ENCODE data around the gene TTBK2. TPM values are rescaled to one million over a fixed set of nuclear protein-coding genes. Genes with fewer than 3 reads are reported as not detected.

TTBK2 gene
- total RNA-seq, 2 donors from 2014 or later: 6.5 to 22.1 TPM

DNA sequence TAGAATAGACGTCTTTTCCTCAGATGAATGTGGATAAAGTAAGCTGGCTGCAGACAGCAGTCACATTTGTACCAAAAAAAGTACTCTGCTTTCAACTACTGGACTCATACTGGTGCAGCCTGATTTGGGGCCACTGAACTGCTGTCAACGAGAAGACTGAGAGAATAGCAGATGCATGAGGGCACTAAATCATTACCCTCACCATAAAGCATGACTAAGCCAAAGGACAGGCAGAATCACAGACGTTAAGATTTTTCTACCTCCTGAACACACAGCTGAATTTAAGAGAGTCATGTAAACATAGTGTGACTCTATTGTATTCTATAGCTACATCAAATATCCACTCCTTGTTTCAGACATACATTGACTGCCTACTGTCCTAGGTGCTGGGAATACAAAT, 115.8 kb downstream of the TTBK2 start:
- Histone ChIP-seq H3K4me1 (no peaks in the 10 kb centered on the region), H3K36me3 (replicated peaks in 1 of 2; ENCODE audit: insufficient read depth in 1 of 2, low read depth in 2 of 2) (no peaks in the 10 kb centered on the region), H3K9me3 (no peaks in the 10 kb centered on the region), H3K27ac (no peak overlapping the region), H3K4me3 (no peak overlapping the region), H3K27me3 (no peaks in the 10 kb centered on the region)
- 75% methylated on average over 3 of the region's 3 CpGs for WGBS, 2 donors
- intact Hi-C loops (cut with DNase I): no loop called here
- DNase-seq (no peak), ATAC-seq (no peak)
- TF ChIP-seq, protein P1, sequence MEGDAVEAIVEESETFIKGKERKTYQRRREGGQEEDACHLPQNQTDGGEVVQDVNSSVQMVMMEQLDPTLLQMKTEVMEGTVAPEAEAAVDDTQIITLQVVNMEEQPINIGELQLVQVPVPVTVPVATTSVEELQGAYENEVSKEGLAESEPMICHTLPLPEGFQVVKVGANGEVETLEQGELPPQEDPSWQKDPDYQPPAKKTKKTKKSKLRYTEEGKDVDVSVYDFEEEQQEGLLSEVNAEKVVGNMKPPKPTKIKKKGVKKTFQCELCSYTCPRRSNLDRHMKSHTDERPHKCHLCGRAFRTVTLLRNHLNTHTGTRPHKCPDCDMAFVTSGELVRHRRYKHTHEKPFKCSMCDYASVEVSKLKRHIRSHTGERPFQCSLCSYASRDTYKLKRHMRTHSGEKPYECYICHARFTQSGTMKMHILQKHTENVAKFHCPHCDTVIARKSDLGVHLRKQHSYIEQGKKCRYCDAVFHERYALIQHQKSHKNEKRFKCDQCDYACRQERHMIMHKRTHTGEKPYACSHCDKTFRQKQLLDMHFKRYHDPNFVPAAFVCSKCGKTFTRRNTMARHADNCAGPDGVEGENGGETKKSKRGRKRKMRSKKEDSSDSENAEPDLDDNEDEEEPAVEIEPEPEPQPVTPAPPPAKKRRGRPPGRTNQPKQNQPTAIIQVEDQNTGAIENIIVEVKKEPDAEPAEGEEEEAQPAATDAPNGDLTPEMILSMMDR (IDR thresholded peaks at IDR 0.05): no peak
- no peak for TF ChIP-seq POLR2A (IDR thresholded peaks at IDR 0.05)

DNA sequence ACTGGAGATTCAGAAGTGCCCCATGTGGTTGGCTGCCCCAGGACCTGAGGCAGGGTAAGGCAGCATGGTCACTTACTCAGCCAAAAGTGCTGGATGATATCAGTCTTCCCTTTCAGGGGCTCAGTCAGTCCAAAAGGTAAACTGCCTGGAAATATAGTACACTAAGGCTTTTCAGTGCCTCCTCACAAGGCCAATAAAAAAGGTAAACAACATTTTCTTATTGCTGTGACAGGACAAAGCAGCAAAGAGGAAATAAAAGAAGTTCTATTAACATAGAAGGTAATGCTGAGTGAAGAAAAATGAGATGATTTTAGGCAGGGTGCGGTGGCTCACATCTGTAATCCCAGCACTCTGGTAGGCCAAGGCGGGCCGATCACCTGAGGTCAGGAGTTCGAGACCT, 117.1 kb downstream of the TTBK2 start:
- TF ChIP-seq, protein P1 (IDR thresholded peaks at IDR 0.05): no peak
- no peak for TF ChIP-seq POLR2A (IDR thresholded peaks at IDR 0.05)
- H3K4me3 ChIP-seq: no peak overlapping the region
- intact Hi-C loops (cut with DNase I): no loop called here
- H3K4me1 ChIP-seq: no peaks in the 10 kb centered on the region
- no peak for ATAC-seq
- 95 to 96% methylated on average over 4 of the region's 4 CpGs for WGBS, 2 donors
- no peaks in the 10 kb centered on the region for H3K27me3 ChIP-seq
- H3K27ac ChIP-seq: no peak overlapping the region
- no peak for DNase-seq
- no peaks in the 10 kb centered on the region for H3K9me3 ChIP-seq
- H3K36me3 ChIP-seq (replicated peaks in 1 of 2; ENCODE audit: insufficient read depth in 1 of 2, low read depth in 2 of 2): no peaks in the 10 kb centered on the region

DNA sequence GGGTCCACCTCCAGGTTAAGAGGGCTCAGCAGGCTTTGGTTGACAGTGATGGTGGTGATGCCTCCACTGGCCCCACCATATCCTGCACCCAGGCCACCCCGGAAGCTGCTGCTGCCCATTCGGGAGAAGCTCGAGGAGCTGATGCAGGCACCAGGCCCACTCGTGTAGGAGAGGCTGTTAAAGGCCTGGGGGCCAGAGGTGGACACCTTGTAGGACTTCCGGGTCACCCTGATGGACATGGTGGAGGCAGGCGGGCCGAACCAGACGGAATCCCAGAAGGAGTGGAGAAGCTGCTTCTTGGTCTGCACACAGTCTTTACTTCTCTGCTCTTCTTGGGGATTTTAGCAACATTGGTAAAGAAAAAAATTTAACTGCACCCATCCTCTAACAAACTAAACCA, 118.4 kb downstream of the TTBK2 start:
- no peaks in the 10 kb centered on the region for H3K27me3 ChIP-seq
- H3K36me3 ChIP-seq (replicated peaks in 1 of 2; ENCODE audit: insufficient read depth in 1 of 2, low read depth in 2 of 2): no peaks in the 10 kb centered on the region
- intact Hi-C loops (cut with DNase I): no loop called here
- 83 to 88% methylated on average over 4 to 8 of the region's 8 CpGs for WGBS, 2 donors
- TF ChIP-seq POLR2A (IDR thresholded peaks at IDR 0.05): no peak
- TF ChIP-seq, protein P1 (IDR thresholded peaks at IDR 0.05): no peak
- no peaks in the 10 kb centered on the region for H3K4me1 ChIP-seq
- no peak overlapping the region for H3K27ac ChIP-seq
- DNase-seq: no peak
- no peak overlapping the region for H3K4me3 ChIP-seq
- ATAC-seq: no peak
- H3K9me3 ChIP-seq: no peaks in the 10 kb centered on the region

DNA sequence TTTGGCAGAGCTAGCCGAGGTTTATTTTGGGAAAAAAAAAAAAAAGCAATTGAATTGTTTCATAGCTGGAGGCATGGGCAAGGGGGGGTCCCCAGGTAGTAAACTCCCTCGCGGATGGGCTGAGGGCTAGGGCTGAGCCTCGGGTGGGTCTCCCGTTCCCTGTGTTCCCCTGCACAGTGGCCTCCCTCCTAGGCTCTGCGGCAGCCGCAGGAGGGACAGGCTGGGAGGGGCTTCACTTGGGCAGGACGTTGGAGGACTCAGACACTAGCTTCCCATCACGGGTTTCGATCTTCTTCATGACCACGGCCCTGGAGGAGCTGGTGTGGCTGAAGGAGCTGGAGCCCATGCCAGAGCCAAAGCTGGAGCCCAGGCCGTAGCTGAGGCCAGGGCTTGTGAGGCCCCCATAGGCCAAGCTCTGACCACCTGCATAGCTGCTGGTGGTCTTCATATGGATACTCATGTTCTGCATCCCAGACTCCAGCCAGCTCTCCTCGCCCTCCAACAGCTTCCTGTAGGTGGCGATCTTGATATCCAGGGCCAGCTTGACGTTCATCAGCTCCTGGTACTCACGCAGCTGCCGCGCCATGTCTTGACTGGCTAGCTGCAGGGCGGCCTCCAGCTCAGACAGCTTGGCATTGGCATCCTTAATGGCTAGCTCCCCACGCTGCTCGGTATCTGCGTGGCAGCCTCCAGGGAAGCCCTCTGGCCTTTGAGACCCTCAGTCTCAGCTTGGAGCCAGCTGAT, 119.7 kb downstream of the TTBK2 start:
- Histone ChIP-seq H3K4me3 (no peak overlapping the region), H3K27ac (no peak overlapping the region), H3K4me1 (no peaks in the 10 kb centered on the region), H3K27me3 (no peaks in the 10 kb centered on the region), H3K36me3 (replicated peaks in 1 of 2; ENCODE audit: insufficient read depth in 1 of 2, low read depth in 2 of 2) (no peaks in the 10 kb centered on the region), H3K9me3 (no peaks in the 10 kb centered on the region)
- 86 to 87% methylated on average over 14 to 22 of the region's 22 CpGs for WGBS, 2 donors
- DNase-seq (peak in 2 of 4 donors; percentile 8 to 12), ATAC-seq (no peak)
- intact Hi-C loops (cut with DNase I): no loop called here
- no peak for TF ChIP-seq POLR2A (IDR thresholded peaks at IDR 0.05)
- TF ChIP-seq, protein P1 (IDR thresholded peaks at IDR 0.05): peak in 1 of 7 experiments; percentile 23

DNA sequence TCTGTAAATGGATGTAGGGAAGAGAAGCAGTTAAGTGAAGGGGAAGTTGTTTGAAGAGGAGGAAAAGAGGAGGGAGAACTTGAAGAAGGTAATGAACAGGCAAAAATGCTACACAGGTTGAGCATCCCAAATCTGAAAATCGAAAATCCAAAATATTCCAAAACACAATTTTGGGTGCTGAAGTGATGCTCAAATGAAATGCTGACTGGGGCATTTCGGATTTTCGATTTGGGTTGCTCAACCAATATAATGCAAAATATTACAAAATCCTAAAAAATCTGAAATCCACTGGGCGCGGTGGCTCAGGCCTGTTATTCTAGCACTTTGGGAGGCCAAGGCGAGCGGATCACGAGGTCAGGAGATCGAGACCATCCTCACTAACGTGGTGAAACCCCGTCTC, 121.8 kb downstream of the TTBK2 start:
- no peaks in the 10 kb centered on the region for H3K9me3 ChIP-seq
- no peak overlapping the region for H3K27ac ChIP-seq
- H3K27me3 ChIP-seq: no peaks in the 10 kb centered on the region
- no peaks in the 10 kb centered on the region for H3K4me1 ChIP-seq
- DNase-seq (no peak), ATAC-seq (no peak)
- no peak overlapping the region for H3K4me3 ChIP-seq
- TF ChIP-seq, protein P1 (IDR thresholded peaks at IDR 0.05): no peak
- no peak for TF ChIP-seq POLR2A (IDR thresholded peaks at IDR 0.05)
- intact Hi-C loops (cut with DNase I): no loop called here
- H3K36me3 ChIP-seq (replicated peaks in 1 of 2; ENCODE audit: insufficient read depth in 1 of 2, low read depth in 2 of 2): no peaks in the 10 kb centered on the region
- 84 to 88% methylated on average over 11 of the region's 11 CpGs for WGBS, 2 donors

Measured in body of pancreas (tissue), 4 donors.